Gastroesophageal sphincter (tissue), 4 donors: ENCODE measurements around the gene USP5. TPM values are rescaled to one million over a fixed set of nuclear protein-coding genes. Genes with fewer than 3 reads are reported as not detected.

Source experiments
- ATAC-seq: fragments of 150-250 bp; one replicate; pipeline ENCODE4 v1.9.1; 2016; ENCODE audit warnings: mild to moderate bottlenecking, moderate library complexity
- H3K27ac ChIP-seq, 4 donors: fragments of 200-600 bp; sonication (generic) in 3 of 4; 1 replicate in 3 of 4; 2 replicates in 1 of 4; pipeline ENCODE4 v1.5.1; 2016 to 2019
- H3K27me3 ChIP-seq: fragments of 200-600 bp; sonication (generic); one replicate; pipeline ENCODE4 v1.5.1; 2019
- H3K36me3 ChIP-seq, 2 donors: fragments of 200-600 bp; sonication (generic); one replicate each; pipeline ENCODE4 v1.5.1; 2019; ENCODE audit warnings: control low read depth in 1 of 2
- H3K4me1 ChIP-seq, 3 donors: fragments of 200-600 bp; sonication (generic); 1 replicate in 2 of 3; 2 replicates in 1 of 3; pipeline ENCODE4 v1.5.1; 2016 to 2019; ENCODE audit warnings: control low read depth in 2 of 3
- H3K4me3 ChIP-seq, 2 donors: fragments of 200-600 bp; sonication (generic); one replicate each; pipeline ENCODE4 v1.5.1; 2019; ENCODE audit warnings: mild to moderate bottlenecking in 1 of 2, moderate library complexity in 1 of 2
- H3K9me3 ChIP-seq, 3 donors: fragments of 200-600 bp; sonication (generic); one replicate each; pipeline ENCODE4 v1.5.1; 2017 to 2019; ENCODE audit warnings: control low read depth in 2 of 3
- EP300 ChIP-seq: sonication (generic); formaldehyde crosslinking; IDR thresholded peaks from one replicate; pipeline ENCODE4 v1.6.1; 2017; ENCODE audit warnings: antibody characterized with exemption, mild to moderate bottlenecking
- POLR2A ChIP-seq, 2 donors: fragments of 450-650 bp; IDR thresholded peaks; one replicate each; pipeline ENCODE4 v1.6.1; 2017; ENCODE audit warnings: antibody characterized with exemption in 2 of 2, mild to moderate bottlenecking in 2 of 2, moderate library complexity in 1 of 2
- POLR2AphosphoS5 ChIP-seq: sonication (generic); formaldehyde crosslinking; IDR thresholded peaks from one replicate; pipeline ENCODE4 v1.6.1; 2017; ENCODE audit warnings: antibody characterized with exemption
- WGBS, 2 donors: methylation state at CpG; one replicate each; pipeline ENCODE4 v1.1.5; 2018; ENCODE audit warnings: low coverage in 1 of 2; 5-methylcytosine and 5-hydroxymethylcytosine counted together
- total RNA-seq, 4 donors: library from RNA; depleted of rRNA; stranded (reverse); fragments of >200 nt; gene quantifications; one replicate each; pipeline ENCODE4 v1.1.0, GENCODE V29; 2016
- TF ChIP-seq, protein P1 (sequence below), 4 experiments: fragments of 200-600 bp in 2 of 4; fragments of 450-650 bp in 2 of 4; sonication (generic) in 1 of 4; IDR thresholded peaks; one replicate each; pipeline ENCODE4 v1.5.1; 2017 to 2019; ENCODE audit warnings: antibody characterized with exemption in 4 of 4, mild to moderate bottlenecking in 2 of 4, moderate library complexity in 2 of 4

The USP5 gene
- total RNA-seq, 4 donors from 2014 or later: 43.4 to 70.9 (median 65.0) TPM

DNA sequence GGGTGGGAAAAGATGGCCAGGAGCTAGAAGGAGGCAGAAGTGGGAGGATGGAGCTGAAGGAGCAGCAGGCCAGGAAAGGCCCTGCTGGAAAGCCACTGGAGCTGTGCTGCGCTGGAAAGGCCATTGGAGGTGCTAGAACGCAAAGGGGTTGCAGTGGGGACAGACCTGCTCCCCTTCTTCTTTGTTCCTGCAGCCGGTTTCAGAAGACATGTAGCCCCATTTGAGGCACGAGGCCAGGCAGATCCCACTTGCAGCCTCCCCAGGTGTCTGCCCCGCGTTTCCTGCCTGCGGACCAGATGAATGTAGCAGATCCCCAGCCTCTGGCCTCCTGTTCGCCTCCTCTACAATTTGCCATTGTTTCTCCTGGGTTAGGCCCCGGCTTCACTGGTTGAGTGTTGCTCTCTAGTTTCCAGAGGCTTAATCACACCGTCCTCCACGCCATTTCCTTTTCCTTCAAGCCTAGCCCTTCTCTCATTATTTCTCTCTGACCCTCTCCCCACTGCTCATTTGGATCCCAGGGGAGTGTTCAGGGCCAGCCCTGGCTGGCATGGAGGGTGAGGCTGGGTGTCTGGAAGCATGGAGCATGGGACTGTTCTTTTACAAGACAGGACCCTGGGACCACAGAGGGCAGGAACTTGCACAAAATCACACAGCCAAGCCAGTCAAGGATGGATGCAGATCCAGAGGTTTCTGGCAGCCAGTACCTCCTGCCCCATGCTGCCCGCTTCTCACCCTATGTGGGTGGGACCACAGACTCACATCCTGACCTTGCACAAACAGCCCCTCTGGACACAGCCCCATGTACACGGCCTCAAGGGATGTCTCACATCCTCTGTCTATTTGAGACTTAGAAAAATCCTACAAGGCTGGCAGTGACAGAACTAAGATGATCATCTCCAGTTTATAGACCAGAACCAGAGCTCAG lies 32.6 kb upstream of the USP5 start:
- no peaks in the 10 kb centered on the region for H3K36me3 ChIP-seq
- no peaks in the 10 kb centered on the region for H3K9me3 ChIP-seq
- no peak overlapping the region for H3K27ac ChIP-seq
- H3K4me3 ChIP-seq: no peak overlapping the region
- peaks cover 0 to 30% (median 14%) of the 10 kb centered on the region in 3 donors for H3K4me1 ChIP-seq
- TF ChIP-seq POLR2AphosphoS5 (no peak), EP300 (no peak), POLR2A (IDR thresholded peaks at IDR 0.05) (no peak)
- TF ChIP-seq, protein P1, sequence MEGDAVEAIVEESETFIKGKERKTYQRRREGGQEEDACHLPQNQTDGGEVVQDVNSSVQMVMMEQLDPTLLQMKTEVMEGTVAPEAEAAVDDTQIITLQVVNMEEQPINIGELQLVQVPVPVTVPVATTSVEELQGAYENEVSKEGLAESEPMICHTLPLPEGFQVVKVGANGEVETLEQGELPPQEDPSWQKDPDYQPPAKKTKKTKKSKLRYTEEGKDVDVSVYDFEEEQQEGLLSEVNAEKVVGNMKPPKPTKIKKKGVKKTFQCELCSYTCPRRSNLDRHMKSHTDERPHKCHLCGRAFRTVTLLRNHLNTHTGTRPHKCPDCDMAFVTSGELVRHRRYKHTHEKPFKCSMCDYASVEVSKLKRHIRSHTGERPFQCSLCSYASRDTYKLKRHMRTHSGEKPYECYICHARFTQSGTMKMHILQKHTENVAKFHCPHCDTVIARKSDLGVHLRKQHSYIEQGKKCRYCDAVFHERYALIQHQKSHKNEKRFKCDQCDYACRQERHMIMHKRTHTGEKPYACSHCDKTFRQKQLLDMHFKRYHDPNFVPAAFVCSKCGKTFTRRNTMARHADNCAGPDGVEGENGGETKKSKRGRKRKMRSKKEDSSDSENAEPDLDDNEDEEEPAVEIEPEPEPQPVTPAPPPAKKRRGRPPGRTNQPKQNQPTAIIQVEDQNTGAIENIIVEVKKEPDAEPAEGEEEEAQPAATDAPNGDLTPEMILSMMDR (IDR thresholded peaks at IDR 0.05): no peak
- peaks cover 24% of the 10 kb centered on the region for H3K27me3 ChIP-seq
- WGBS, 2 donors: 85 to 89% methylated on average over 3 to 12 of the region's 13 CpGs
- no peak for ATAC-seq

DNA sequence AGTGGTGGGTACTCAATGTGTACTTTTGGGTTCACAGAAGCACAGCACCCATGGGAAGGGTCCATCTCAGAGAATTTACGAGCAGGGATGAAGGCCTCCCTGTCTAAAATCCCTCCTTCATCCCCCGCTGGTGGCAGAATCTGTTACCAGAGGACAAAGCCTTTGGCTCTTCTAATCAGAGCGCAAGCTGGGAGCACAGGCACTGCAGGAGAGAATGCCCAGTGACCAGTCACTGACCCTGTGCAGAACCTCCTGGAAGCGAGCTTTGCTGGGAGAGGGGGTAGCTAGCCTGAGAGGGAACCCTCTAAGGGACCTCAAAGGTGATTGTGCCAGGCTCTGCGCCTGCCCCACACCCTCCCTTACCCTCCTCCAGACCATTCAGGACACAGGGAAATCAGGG lies 31.8 kb upstream of the USP5 start:
- WGBS, 2 donors: 86 to 87% methylated on average over 2 to 4 of the region's 5 CpGs
- H3K36me3 ChIP-seq: no peaks in the 10 kb centered on the region
- peaks cover 0 to 35% (median 17%) of the 10 kb centered on the region in 3 donors for H3K4me1 ChIP-seq
- H3K27me3 ChIP-seq: peaks cover 31% of the 10 kb centered on the region
- no peak overlapping the region for H3K4me3 ChIP-seq
- no peak for ATAC-seq
- H3K9me3 ChIP-seq: no peaks in the 10 kb centered on the region
- no peak overlapping the region for H3K27ac ChIP-seq
- TF ChIP-seq POLR2AphosphoS5 (no peak), EP300 (no peak), POLR2A (IDR thresholded peaks at IDR 0.05) (no peak)
- TF ChIP-seq, protein P1 (IDR thresholded peaks at IDR 0.05): no peak

DNA sequence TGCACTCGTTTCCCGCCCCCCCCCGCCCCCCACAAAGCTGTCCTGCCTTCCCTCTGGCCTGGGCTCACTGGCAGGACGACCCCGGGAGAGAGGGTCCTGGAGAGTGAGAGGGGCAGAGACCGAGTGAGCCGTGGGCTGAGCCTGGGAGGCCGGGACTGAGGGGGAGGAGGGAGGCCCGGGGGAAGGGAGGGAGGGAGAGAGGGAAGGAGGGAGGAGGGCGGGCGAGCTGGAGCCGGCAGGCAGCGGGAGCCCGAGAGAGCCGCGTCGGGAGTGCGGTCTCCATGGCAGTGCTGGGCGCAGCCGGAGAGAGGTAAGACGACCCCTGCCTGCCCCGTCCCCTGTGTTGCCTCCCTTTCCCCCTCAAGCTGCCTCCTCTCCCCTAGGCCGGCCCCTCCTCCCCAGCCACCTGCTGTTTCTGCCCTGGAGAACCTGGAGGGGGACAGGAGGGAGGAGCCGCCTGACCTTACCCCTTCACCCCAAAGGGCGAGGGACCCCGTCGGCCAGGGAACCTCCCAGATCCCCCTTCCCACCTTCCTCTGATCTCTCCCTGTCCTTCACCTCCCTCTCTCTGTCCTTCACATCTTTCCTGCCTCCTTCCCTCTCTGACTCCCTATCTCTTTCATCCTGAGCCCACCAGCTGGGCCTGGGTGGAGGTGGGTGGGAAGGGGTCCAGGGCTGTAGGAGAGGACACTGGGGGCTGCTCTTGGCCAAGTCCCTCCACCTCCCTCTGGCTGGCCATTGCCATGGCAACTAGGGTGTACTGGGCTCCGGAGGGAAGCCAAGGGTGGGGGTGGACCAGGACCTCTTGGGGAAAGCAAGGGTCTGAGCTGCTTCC lies 30.1 kb upstream of the USP5 start, which contains the start of gene GPR162:
TSS of gene GPR162 (plus strand) at position 231 of the 835 bp plus-strand sequence. CDS start 2,078 bp downstream, outside the sequence.
- peak within 1 kb of the TSS in 3 of 4 donors; percentile 63 to 72 (median 64) for H3K27ac ChIP-seq
- H3K27me3 ChIP-seq: peaks cover 31% of the 10 kb centered on the region
- no peaks in the 10 kb centered on the region for H3K36me3 ChIP-seq
- peak; percentile 69 for ATAC-seq
- TF ChIP-seq, protein P1 (IDR thresholded peaks at IDR 0.05): no peak
- TF ChIP-seq POLR2A (IDR thresholded peaks at IDR 0.05) (no peak), POLR2AphosphoS5 (no peak), EP300 (no peak)
- peak within 1 kb of the TSS; percentile 35 to 56 for H3K4me3 ChIP-seq
- H3K4me1 ChIP-seq: peaks cover 0 to 51% (median 26%) of the 10 kb centered on the region in 3 donors
- WGBS, 2 donors: 0% methylated on average over 8 of the region's 28 CpGs; no CpG with 5 or more reads in 1 of the 2 donors
- no peaks in the 10 kb centered on the region for H3K9me3 ChIP-seq

DNA sequence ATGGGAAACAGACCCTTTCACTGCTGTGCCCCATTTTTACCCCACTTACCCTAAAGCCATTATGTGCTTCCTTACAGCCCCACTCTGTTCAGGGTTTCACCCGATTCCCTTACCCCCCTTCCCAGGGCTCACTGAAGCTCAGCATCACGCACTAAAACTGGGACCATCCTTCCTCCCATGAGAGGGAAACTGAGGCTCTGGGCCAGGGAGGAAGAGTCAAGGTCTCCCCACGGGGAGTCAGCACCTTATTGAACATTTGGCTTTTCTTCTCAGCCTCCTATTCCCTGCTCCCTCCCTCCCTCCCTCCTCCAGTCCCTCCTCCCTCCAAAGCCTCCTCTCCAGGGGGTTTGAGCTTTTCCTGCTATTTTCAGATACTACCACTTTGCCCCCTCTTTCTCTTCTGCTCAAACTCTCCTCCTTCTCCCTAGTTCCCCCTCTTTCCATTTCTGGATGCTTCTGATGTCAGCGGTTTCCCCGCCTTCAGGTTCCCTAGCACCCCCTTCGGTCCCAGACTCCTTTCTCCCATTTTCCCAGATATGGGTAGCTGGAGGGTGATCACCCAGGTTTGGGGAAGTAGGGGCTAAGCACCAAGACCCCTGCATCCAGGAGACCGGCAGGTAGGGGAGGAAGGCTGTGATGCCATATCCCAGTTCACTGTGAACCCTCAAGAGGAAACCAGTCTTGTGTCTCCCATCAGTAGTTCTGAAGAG lies 29.4 kb upstream of the USP5 start:
- no peaks in the 10 kb centered on the region for H3K9me3 ChIP-seq
- H3K4me3 ChIP-seq: peak overlapping the region in 1 of 2 donors; percentile 56
- peaks cover 0 to 59% (median 33%) of the 10 kb centered on the region in 3 donors for H3K4me1 ChIP-seq
- WGBS, 2 donors: 10 to 38% methylated on average over 3 of the region's 7 CpGs
- no peak for ATAC-seq
- no peak for TF ChIP-seq POLR2AphosphoS5
- TF ChIP-seq, protein P1 (IDR thresholded peaks at IDR 0.05): no peak
- no peaks in the 10 kb centered on the region for H3K36me3 ChIP-seq
- peaks cover 31% of the 10 kb centered on the region for H3K27me3 ChIP-seq
- peak overlapping the region in 1 of 4 donors; percentile 72 for H3K27ac ChIP-seq
